Thyroid gland (tissue), 4 donors: ENCODE data around the gene TRMT1L.

Experiments
- POLR2A ChIP-seq, 2 donors: fragments of 450-650 bp; IDR thresholded peaks; one replicate each; pipeline ENCODE4 v1.6.1; 2017; ENCODE audit warnings: antibody characterized with exemption in 2 of 2, mild to moderate bottlenecking in 2 of 2, moderate library complexity in 1 of 2
- TF ChIP-seq, protein P1 (sequence below), 6 experiments: fragments of 200-600 bp in 3 of 6; fragments of 450-650 bp in 3 of 6; sonication (generic) in 3 of 6; IDR thresholded peaks; one replicate each; pipeline ENCODE4 v1.5.1; 2016 to 2019; ENCODE audit warnings: antibody characterized with exemption in 6 of 6, mild to moderate bottlenecking in 2 of 6, inconsistent platforms in 1 of 6, moderate library complexity in 1 of 6

DNA sequence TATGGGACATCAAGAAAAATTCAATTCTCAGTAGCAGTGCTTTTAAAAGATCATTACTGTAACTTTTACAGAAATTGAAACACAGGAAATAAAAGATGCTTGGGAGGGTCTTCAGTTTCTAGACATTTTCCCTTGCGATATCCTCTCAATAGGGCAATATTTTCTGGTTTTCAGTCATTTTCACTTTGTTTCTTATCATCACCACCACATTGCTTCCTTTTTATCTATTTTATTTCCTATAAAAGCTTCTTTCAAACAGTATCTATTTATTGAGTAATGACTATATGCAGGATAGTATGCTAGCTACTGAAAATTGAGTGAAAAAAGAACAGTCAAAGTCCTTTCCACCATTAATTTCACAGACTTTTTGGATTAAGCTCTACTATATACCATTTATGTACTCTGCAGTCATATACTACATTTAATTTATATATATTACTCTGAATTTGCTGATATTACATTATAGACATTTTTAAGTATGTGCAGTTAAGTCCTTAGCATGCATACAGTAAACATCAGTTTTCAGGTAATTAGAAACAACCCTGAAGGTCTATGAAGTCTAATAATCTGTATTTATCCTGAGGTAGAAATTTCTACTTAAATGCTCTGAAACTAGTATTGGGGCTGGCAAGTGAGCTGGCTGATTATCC is 18.7 kb downstream of the TRMT1L start:
- TF ChIP-seq POLR2A (IDR thresholded peaks at IDR 0.05) = no peak
- TF ChIP-seq, protein P1, sequence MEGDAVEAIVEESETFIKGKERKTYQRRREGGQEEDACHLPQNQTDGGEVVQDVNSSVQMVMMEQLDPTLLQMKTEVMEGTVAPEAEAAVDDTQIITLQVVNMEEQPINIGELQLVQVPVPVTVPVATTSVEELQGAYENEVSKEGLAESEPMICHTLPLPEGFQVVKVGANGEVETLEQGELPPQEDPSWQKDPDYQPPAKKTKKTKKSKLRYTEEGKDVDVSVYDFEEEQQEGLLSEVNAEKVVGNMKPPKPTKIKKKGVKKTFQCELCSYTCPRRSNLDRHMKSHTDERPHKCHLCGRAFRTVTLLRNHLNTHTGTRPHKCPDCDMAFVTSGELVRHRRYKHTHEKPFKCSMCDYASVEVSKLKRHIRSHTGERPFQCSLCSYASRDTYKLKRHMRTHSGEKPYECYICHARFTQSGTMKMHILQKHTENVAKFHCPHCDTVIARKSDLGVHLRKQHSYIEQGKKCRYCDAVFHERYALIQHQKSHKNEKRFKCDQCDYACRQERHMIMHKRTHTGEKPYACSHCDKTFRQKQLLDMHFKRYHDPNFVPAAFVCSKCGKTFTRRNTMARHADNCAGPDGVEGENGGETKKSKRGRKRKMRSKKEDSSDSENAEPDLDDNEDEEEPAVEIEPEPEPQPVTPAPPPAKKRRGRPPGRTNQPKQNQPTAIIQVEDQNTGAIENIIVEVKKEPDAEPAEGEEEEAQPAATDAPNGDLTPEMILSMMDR (IDR thresholded peaks at IDR 0.05) = no peak
